NCI-H2107 treated with DMSO at 0.1 percent for 48 hours (cell line): ENCODE measurements around the gene SUMO4.

Source experiments
- DNase-seq: peaks from one replicate; lab custom pipeline; 2025; ENCODE audit not compliant: unreplicated experiment; lab: John Stamatoyannopoulos, UW

The SUMO4 gene

GRCh38 chr6:149389509-149390297 lies 10.4 kb upstream of the SUMO4 start:
- DNase-seq: no peak

GRCh38 chr6:149392093-149392492 lies 8.0 kb upstream of the SUMO4 start:
- DNase-seq: no peak

DNA sequence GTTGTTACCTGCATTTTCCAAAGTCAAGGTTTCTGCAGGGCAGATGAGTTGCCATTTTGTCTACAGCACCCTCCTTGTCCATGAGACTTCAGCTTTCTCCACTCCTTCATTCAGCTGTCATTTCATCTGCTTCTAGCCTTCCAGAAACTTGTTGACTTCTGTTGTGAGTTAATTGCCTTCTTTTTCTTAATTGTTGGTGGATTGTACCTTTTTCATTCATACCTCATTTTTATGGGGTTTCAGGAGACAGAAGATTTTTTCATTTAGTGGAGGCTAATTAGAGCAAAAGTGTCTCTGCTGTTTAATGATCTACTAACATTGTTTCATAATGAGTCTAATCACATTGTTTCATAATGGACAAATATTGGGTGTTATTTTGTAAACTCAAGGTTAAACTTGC lies 7.5 kb upstream of the SUMO4 start:
- no peak for DNase-seq

DNA sequence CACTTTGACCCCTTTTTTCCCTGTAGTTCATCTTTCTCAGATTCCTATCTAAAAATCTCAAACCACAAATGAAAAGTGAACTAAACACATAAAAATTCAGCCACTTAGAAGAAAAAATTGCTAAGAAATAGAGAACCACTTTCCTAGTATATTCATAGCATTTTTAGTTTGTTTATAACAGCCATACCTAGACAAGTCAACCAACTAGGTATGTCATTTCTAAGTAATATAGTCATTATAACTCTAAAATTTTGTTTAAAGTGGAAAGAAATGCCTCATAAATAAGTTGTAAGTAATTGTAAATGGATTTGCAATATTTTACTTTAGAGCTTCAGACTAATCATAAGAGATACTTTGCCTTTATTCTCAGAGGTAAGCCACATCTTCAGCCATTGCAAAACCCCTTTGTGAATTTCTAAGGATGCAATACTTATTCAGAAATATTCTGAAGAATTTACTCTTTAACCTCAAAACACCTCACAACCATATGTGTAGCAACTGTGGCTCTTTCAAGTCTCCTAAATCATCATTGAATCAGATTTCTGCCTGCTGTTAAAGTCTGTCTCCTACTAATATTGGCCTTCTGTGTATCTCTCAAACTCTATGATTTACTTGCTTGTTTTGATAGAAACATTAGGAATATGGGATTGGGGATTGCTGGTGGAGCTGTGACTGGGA lies 6.9 kb upstream of the SUMO4 start:
- no peak for DNase-seq

GRCh38 chr6:149395185-149395584 lies 4.9 kb upstream of the SUMO4 start:
- DNase-seq: no peak

DNA sequence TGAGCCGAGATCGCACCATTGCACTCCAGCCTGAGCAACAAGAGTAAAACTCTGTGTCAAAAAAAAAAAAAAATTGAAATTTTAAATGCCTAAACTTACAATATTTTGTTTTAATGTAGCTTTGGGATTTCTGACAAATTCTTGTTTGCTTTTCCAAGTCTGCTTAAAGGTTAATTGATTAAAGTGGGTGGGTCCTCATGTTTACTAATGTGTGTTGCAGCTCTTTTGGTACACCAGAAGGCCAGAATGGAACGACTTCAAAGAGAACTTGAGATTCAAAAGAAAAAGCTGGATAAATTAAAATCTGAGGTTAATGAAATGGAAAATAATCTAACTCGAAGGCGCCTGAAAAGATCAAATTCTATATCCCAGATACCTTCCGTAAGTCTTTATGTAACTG lies 2.7 kb upstream of the SUMO4 start:
- no peak for DNase-seq

DNA sequence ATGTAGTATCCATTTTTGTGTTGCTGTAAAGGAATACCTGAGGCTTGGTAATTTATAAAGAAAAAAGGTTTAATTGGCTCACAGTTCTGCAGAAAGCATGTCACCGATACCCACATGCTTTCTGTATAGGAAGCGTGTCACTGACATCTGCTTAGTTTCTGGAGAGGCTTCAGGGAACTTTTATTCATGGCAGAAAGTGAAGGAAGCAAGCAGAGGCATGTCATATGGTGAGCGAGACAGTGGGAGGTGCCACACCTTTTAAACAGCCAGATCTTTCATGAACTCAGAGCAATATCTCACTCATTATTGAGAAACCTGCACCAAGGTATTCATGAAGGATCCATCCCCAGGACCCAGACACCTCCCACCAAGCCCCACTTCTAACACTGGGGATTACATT lies 3.5 kb downstream of the SUMO4 start:
- no peak for DNase-seq

- no peak for DNase-seq
Observed at GRCh38 chr6:149405823-149406765, 6.0 kb downstream of the SUMO4 start.

GRCh38 chr6:149409617-149410016 lies 9.6 kb downstream of the SUMO4 start:
- no peak for DNase-seq

DNA sequence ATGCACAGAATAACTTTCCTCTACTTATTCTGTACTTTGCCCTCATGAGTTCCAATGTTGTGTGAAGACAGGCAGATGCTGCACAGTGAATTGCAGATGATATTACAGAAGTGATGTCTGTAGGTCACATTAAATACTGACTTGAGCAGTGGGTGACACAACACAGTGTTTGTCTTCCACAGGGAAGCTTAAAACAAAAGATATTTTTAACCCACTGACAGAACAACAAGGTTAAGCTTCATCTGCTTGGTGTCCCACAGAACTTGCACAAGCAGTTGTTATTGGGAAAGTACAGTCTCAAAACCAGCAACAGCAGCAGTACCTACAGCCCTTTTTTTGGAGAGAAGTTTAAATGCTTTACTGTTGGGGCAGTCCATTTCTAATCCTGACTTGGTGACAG lies 10.5 kb downstream of the SUMO4 start:
- DNase-seq: no peak

- DNase-seq: no peak
Observed at GRCh38 chr6:149414009-149414408, 13.9 kb downstream of the SUMO4 start.

- DNase-seq: no peak
Observed at GRCh38 chr6:149414821-149415220, 14.8 kb downstream of the SUMO4 start.

GRCh38 chr6:149419696-149420404 lies 19.8 kb downstream of the SUMO4 start:
- no peak for DNase-seq

DNA sequence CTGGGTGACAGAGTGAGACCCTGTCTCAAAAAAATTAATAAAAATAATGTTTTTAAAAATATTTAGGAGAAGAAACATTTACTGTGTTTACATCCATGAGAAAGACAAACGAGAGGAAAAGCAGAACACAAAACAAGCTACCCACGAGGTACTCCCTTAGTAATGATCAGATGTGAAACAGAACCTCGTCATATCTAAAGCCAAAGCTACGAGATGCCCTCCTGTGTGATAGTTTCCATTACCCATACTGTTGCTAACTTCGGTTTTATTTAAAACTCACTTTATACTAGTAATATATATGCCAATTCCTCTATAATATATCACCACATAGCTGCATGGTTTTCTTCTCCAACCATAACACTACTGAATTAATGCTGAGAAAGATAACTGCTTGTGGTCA lies 21.1 kb downstream of the SUMO4 start:
- no peak for DNase-seq

DNA sequence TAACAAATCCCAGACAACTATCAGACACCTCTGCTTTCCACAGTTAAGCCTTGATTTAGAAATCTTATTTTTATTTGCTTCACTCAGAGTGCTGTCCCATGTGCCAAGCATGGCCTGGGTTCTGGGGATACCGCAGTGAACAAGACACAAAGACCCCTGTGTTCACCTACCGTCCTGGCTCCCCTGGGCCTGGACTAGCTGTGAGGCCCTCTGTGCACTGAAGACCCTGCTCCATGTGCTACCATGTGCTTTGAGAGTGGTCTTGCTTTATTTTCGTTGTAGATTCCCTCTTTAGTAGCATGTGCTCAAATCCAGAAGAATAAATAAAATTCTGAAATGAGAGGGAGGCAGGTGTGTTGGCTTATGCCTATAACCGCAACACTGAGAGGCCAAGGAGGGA lies 22.5 kb downstream of the SUMO4 start:
- no peak for DNase-seq

- no peak for DNase-seq
Observed at GRCh38 chr6:149423964-149424440, 23.9 kb downstream of the SUMO4 start.

- DNase-seq: no peak
Observed at GRCh38 chr6:149425224-149425623, 25.2 kb downstream of the SUMO4 start.

GRCh38 chr6:149425754-149426153 lies 25.7 kb downstream of the SUMO4 start:
- DNase-seq: no peak

DNA sequence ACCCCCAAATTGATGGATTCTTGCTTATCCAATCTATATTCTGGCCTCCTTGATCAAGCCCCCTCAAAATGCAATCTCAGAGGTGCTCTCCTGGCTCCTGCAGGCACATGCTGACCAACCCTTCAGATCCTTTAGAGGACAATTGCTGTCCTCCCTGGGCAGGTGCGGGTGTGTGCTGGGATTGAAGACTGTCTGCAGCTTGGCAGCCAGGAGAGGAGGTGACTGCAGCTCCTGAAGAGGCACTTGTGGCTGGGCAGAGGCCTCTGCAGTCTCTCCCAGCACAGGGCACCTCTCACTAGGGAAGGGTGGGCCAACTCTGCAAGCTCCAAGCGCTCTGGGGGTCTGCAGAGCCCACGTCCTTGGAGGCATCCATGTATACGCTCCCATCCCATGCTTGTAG lies 28.5 kb downstream of the SUMO4 start:
- no peak for DNase-seq

DNA sequence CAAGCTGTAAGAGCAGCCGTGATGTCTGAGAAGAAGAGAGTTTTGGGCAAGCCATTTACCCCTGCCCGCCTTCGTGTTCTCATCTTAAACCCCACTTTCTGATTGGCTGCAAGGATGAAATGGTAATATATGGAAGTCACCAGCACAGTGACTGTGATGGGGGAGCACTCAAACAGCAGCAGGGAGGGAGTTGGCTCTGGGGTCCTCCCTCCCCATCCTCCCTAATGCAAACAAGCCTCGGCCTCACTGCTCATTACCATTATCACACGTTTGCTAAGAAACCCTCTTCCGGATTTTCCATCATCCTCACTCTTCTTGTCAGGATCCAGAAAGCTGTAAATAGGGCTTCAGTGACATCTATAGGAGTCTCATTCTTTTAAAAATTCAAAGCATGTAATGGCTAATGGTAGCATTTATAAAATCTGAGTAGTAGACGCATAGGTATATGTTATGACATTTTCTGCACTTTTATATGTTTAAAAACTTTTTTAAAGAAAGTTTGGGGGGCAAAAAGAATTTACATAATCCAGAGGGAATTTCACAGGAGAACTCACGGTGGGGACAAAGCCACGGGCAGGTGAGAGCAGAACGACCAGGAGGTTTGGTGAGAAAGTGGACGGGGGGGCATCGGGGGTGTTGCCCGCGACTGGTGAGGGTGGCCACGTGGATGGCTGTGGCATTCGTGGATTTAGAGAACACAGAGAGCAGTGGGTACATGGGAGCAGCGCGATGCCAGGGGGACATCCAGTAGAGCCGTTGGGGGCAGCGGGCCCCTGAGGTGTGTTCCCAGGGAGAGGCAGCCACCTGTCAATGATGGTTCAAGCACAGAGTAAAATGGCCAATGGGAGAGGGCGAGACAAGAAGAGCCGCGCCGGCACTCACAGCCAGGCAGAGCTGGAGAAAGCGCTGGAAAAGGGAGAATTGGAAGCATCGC lies 29.6 kb downstream of the SUMO4 start:
- no peak for DNase-seq
